ENCODE measurements around the gene RPS6KA5. TPM values are rescaled to one million over a fixed set of nuclear protein-coding genes. Genes with fewer than 3 reads are reported as not detected.
"Not testable (repeated sequence)": the region's sequence is repeated elsewhere in the genome, so short reads cannot be mapped to it uniquely, and the experiment has no call there.

RPS6KA5 gene
- total RNA-seq, 1 experiment from 2014 or later = 2.2 TPM

GRCh38 chr14:91088585-91089235 is 28.3 kb upstream of the RPS6KA5 start:
- BruUV-seq (replicated peaks) = no TSS peak
- intact Hi-C loops (cut with micrococcal nuclease) = no loop called here
- CTCF ChIA-PET = interaction anchor here (0.6 to 1.3 kb wide), 5 partner anchors 9 to 84 kb away, joined by 3 to 7 read pairs (median 4); no protein-coding TSS in a partner anchor
- H3K9me3 Mint-ChIP-seq (ENCODE audit: unreplicated experiment) = no peaks in the 10 kb centered on the region
- DNase-seq (ENCODE audit: unreplicated experiment) = no peak
- H3K36me3 Mint-ChIP-seq (ENCODE audit: insufficient read depth, unreplicated experiment) = no peaks in the 10 kb centered on the region
- POLR2A ChIA-PET = interaction anchor here (1.6 to 4.0 kb wide), 2 partner anchors 27 to 39 kb away, joined by 5 to 23 read pairs; partner anchors contain the start of gene RPS6KA5
- no peak for TF ChIP-seq CTCF (IDR thresholded peaks at IDR 0.05; ENCODE audit: unreplicated experiment)
- no peak overlapping the region for H3K4me3 Mint-ChIP-seq (ENCODE audit: unreplicated experiment)
- H3K27ac Mint-ChIP-seq (ENCODE audit: low read depth, unreplicated experiment) = no peak overlapping the region
- H3K27me3 Mint-ChIP-seq (ENCODE audit: insufficient read depth, unreplicated experiment) = no peaks in the 10 kb centered on the region
- H3K4me1 Mint-ChIP-seq (ENCODE audit: insufficient read depth, unreplicated experiment) = peaks cover 10% of the 10 kb centered on the region

GRCh38 chr14:91087470-91087869 is 27.0 kb upstream of the RPS6KA5 start:
- ChIA-PET POLR2A (interaction anchor here (1.0 to 4.0 kb wide), 6 partner anchors 9 to 40 kb away, joined by 3 to 23 read pairs (median 4); partner anchors contain the start of genes DGLUCY and RPS6KA5), CTCF (interaction anchor here (0.6 to 1.3 kb wide), 3 partner anchors 8 to 1611 kb away, joined by 3 to 5 read pairs (median 4); no protein-coding TSS in a partner anchor)
- DNase-seq (ENCODE audit: unreplicated experiment) = peak; percentile 23
- intact Hi-C loops (cut with micrococcal nuclease); H3K36me3 Mint-ChIP-seq (ENCODE audit: insufficient read depth, unreplicated experiment); H3K9me3 Mint-ChIP-seq (ENCODE audit: unreplicated experiment); H3K27me3 Mint-ChIP-seq (ENCODE audit: insufficient read depth, unreplicated experiment); H3K4me3 Mint-ChIP-seq (ENCODE audit: unreplicated experiment); BruUV-seq (replicated peaks): not testable (repeated sequence)
- H3K27ac Mint-ChIP-seq (ENCODE audit: low read depth, unreplicated experiment) = peak overlapping the region; percentile 71
- H3K4me1 Mint-ChIP-seq (ENCODE audit: insufficient read depth, unreplicated experiment) = peaks cover 10% of the 10 kb centered on the region

GRCh38 chr14:91084516-91084915 is 24.1 kb upstream of the RPS6KA5 start:
- no peaks in the 10 kb centered on the region for H3K36me3 Mint-ChIP-seq (ENCODE audit: insufficient read depth, unreplicated experiment)
- intact Hi-C loops (cut with micrococcal nuclease) = no loop called here
- peaks cover 10% of the 10 kb centered on the region for H3K4me1 Mint-ChIP-seq (ENCODE audit: insufficient read depth, unreplicated experiment)
- H3K27ac Mint-ChIP-seq (ENCODE audit: low read depth, unreplicated experiment) = no peak overlapping the region
- DNase-seq (ENCODE audit: unreplicated experiment) = no peak
- no TSS peak for BruUV-seq (replicated peaks)
- POLR2A ChIA-PET = interaction anchor here (0.9 kb wide), 1 partner anchor 34 kb away, joined by 5 read pairs; no protein-coding TSS in a partner anchor
- H3K9me3 Mint-ChIP-seq (ENCODE audit: unreplicated experiment) = no peaks in the 10 kb centered on the region
- no peak for TF ChIP-seq CTCF (IDR thresholded peaks at IDR 0.05; ENCODE audit: unreplicated experiment)
- H3K27me3 Mint-ChIP-seq (ENCODE audit: insufficient read depth, unreplicated experiment) = no peaks in the 10 kb centered on the region
- CTCF ChIA-PET = no interaction called here
- H3K4me3 Mint-ChIP-seq (ENCODE audit: unreplicated experiment) = no peak overlapping the region

GRCh38 chr14:91082282-91082681 is 21.8 kb upstream of the RPS6KA5 start:
- H3K9me3 Mint-ChIP-seq (ENCODE audit: unreplicated experiment) = no peaks in the 10 kb centered on the region
- H3K27me3 Mint-ChIP-seq (ENCODE audit: insufficient read depth, unreplicated experiment) = no peaks in the 10 kb centered on the region
- intact Hi-C loops (cut with micrococcal nuclease) = no loop called here
- no peak overlapping the region for H3K4me3 Mint-ChIP-seq (ENCODE audit: unreplicated experiment)
- POLR2A ChIA-PET = interaction anchor here (0.8 kb wide), 1 partner anchor 20 kb away, joined by 3 read pairs; no protein-coding TSS in a partner anchor
- H3K4me1 Mint-ChIP-seq (ENCODE audit: insufficient read depth, unreplicated experiment) = peaks cover 3% of the 10 kb centered on the region
- TF ChIP-seq CTCF (IDR thresholded peaks at IDR 0.05; ENCODE audit: unreplicated experiment) = no peak
- no peak for DNase-seq (ENCODE audit: unreplicated experiment)
- CTCF ChIA-PET = no interaction called here
- BruUV-seq (replicated peaks) = no TSS peak
- no peak overlapping the region for H3K27ac Mint-ChIP-seq (ENCODE audit: low read depth, unreplicated experiment)
- H3K36me3 Mint-ChIP-seq (ENCODE audit: insufficient read depth, unreplicated experiment) = no peaks in the 10 kb centered on the region

All from MCF 10A (cell line).